Measurements from ENCODE around the gene SNRPA.
"Not testable (repeated sequence)": the region's sequence is repeated elsewhere in the genome, so short reads cannot be mapped to it uniquely, and the experiment has no call there.

The SNRPA gene

GRCh38 chr19:40721936-40722661 lies 28.9 kb upstream of the SNRPA start:
- H3K9me3 ChIP-seq (ENCODE audit: control insufficient read depth, insufficient read depth, low read length), result no peaks in the 10 kb centered on the region
- H3K4me3 ChIP-seq (ENCODE audit: low read length), result no peak overlapping the region
- no peaks in the 10 kb centered on the region for H3K36me3 ChIP-seq (ENCODE audit: control insufficient read depth, insufficient read depth, low read length)
- no CpG with 5 or more reads among the region's 9 CpGs for WGBS (ENCODE audit: insufficient coverage, insufficient read length)
- H3K4me1 ChIP-seq (ENCODE audit: control insufficient read depth, insufficient read depth, low read length), result peaks cover 3% of the 10 kb centered on the region; the same call in 1 of the 2 replicates
- H3K27ac ChIP-seq (ENCODE audit: low read length), result no peak overlapping the region
- H3K27me3 ChIP-seq (ENCODE audit: control insufficient read depth, insufficient read depth, low read length), result no peaks in the 10 kb centered on the region
- no peak for DNase-seq (ENCODE audit: low read depth, low spot score)

- WGBS (ENCODE audit: insufficient coverage, insufficient read length), result no CpG with 5 or more reads among the region's 5 CpGs
- Histone ChIP-seq H3K4me1 (ENCODE audit: control insufficient read depth, insufficient read depth, low read length) (0 out of 2 replicates have a peak, but pooled peaks cover 1% of the 10 kb centered on the region), H3K4me3 (ENCODE audit: low read length) (no peak overlapping the region), H3K27me3 (ENCODE audit: control insufficient read depth, insufficient read depth, low read length) (no peaks in the 10 kb centered on the region), H3K9me3 (ENCODE audit: control insufficient read depth, insufficient read depth, low read length) (no peaks in the 10 kb centered on the region), H3K36me3 (ENCODE audit: control insufficient read depth, insufficient read depth, low read length) (no peaks in the 10 kb centered on the region), H3K27ac (ENCODE audit: low read length) (no peak overlapping the region)
- no peak for DNase-seq (ENCODE audit: low read depth, low spot score)
Observed at GRCh38 chr19:40723661-40724254, 27.2 kb upstream of the SNRPA start.

- Histone ChIP-seq H3K27me3 (ENCODE audit: control insufficient read depth, insufficient read depth, low read length) (no peaks in the 10 kb centered on the region), H3K9me3 (ENCODE audit: control insufficient read depth, insufficient read depth, low read length) (no peaks in the 10 kb centered on the region), H3K27ac (ENCODE audit: low read length) (no peak overlapping the region), H3K4me3 (ENCODE audit: low read length) (no peak overlapping the region), H3K4me1 (ENCODE audit: control insufficient read depth, insufficient read depth, low read length) (0 out of 2 replicates have a peak, but pooled peaks cover 1% of the 10 kb centered on the region), H3K36me3 (ENCODE audit: control insufficient read depth, insufficient read depth, low read length) (no peaks in the 10 kb centered on the region)
- DNase-seq (ENCODE audit: low read depth, low spot score), result no peak
- WGBS (ENCODE audit: insufficient coverage, insufficient read length), result no CpG with 5 or more reads among the region's 4 CpGs
Observed at GRCh38 chr19:40724315-40724714, 26.7 kb upstream of the SNRPA start.

DNA sequence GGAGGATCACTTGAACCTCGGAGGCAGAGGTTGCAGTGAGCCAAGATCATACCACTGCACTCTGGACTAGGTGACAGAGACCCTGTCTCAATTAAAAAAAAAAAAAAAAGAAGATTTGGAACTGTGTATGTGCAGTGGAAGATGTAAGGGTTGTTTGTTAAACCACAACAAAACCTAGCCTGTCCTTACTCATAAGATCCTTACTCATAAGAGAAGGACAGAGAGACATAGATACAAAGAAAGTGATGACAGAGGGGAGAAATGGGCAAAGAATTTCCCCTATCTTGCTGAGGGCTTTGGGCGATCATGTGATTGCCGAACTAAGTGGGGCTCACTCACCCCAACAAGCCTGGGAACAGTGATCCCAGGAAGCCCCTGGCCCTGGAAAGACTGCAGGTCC lies 26.1 kb upstream of the SNRPA start:
- Histone ChIP-seq H3K27ac (ENCODE audit: low read length) (no peak overlapping the region), H3K27me3 (ENCODE audit: control insufficient read depth, insufficient read depth, low read length) (no peaks in the 10 kb centered on the region), H3K36me3 (ENCODE audit: control insufficient read depth, insufficient read depth, low read length) (no peaks in the 10 kb centered on the region), H3K4me3 (ENCODE audit: low read length) (no peak overlapping the region), H3K4me1 (ENCODE audit: control insufficient read depth, insufficient read depth, low read length) (no peaks in the 10 kb centered on the region), H3K9me3 (ENCODE audit: control insufficient read depth, insufficient read depth, low read length) (no peaks in the 10 kb centered on the region)
- no peak for DNase-seq (ENCODE audit: low read depth, low spot score)
- no CpG with 5 or more reads among the region's 3 CpGs for WGBS (ENCODE audit: insufficient coverage, insufficient read length)

- H3K27ac ChIP-seq (ENCODE audit: low read length), result no peak overlapping the region
- no peaks in the 10 kb centered on the region for H3K27me3 ChIP-seq (ENCODE audit: control insufficient read depth, insufficient read depth, low read length)
- H3K9me3 ChIP-seq (ENCODE audit: control insufficient read depth, insufficient read depth, low read length), result no peaks in the 10 kb centered on the region
- H3K4me3 ChIP-seq (ENCODE audit: low read length), result no peak overlapping the region
- H3K4me1 ChIP-seq (ENCODE audit: control insufficient read depth, insufficient read depth, low read length), result no peaks in the 10 kb centered on the region
- DNase-seq (ENCODE audit: low read depth, low spot score), result no peak
- H3K36me3 ChIP-seq (ENCODE audit: control insufficient read depth, insufficient read depth, low read length), result no peaks in the 10 kb centered on the region
- no CpG with 5 or more reads among the region's 4 CpGs for WGBS (ENCODE audit: insufficient coverage, insufficient read length)
Observed at GRCh38 chr19:40726279-40726678, 24.7 kb upstream of the SNRPA start.

- H3K27me3 ChIP-seq (ENCODE audit: control insufficient read depth, insufficient read depth, low read length); H3K4me3 ChIP-seq (ENCODE audit: low read length); H3K4me1 ChIP-seq (ENCODE audit: control insufficient read depth, insufficient read depth, low read length); H3K36me3 ChIP-seq (ENCODE audit: control insufficient read depth, insufficient read depth, low read length); H3K27ac ChIP-seq (ENCODE audit: low read length); DNase-seq (ENCODE audit: low read depth, low spot score); H3K9me3 ChIP-seq (ENCODE audit: control insufficient read depth, insufficient read depth, low read length): not testable (repeated sequence)
- no CpG with 5 or more reads among the region's 5 CpGs for WGBS (ENCODE audit: insufficient coverage, insufficient read length)
Observed at GRCh38 chr19:40730065-40730464, 20.9 kb upstream of the SNRPA start.

DNA sequence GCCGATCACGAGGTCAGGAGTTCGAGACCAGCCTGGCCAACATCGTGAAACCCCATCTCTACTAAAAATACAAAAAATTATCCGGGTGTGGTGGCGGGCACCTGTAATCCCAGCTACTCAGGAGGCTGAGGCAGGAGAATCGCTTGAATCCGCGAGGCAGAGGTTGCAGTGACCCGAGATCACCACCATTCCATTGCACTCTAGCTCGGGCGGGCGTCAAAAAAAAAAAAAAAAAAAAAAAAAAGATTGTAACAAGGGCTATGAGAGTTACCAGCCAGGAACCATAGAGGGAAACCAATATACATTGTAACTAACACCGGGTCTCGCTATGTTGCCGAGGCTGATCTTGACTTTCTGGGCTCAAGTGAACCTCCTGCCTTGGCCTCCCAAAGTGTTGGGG lies 18.7 kb upstream of the SNRPA start:
- H3K4me1 ChIP-seq (ENCODE audit: control insufficient read depth, insufficient read depth, low read length); DNase-seq (ENCODE audit: low read depth, low spot score); H3K27ac ChIP-seq (ENCODE audit: low read length); H3K27me3 ChIP-seq (ENCODE audit: control insufficient read depth, insufficient read depth, low read length); H3K9me3 ChIP-seq (ENCODE audit: control insufficient read depth, insufficient read depth, low read length); H3K36me3 ChIP-seq (ENCODE audit: control insufficient read depth, insufficient read depth, low read length); H3K4me3 ChIP-seq (ENCODE audit: low read length): not testable (repeated sequence)
- no CpG with 5 or more reads among the region's 16 CpGs for WGBS (ENCODE audit: insufficient coverage, insufficient read length)

DNA sequence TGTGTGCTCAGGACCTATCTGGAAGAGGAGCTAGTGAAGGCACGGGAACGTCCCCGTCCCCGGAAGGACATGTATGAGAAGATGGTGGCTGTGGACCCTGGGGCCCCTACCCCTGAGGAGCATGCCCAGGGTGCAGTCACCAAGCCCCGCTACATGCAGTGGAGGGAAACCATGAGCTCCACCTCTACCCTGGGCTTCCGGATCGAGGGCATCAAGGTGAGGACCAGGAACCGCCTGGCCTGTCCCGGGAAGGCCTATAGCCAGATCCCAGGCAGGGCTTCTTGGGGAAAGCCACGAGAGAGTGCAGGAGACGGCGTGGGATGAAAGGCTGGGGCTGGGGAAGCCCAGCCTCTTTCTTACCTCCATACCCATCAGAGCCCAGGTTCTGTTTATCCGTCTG lies 17.9 kb upstream of the SNRPA start:
- H3K4me1 ChIP-seq (ENCODE audit: control insufficient read depth, insufficient read depth, low read length), result no peaks in the 10 kb centered on the region
- WGBS (ENCODE audit: insufficient coverage, insufficient read length), result no CpG with 5 or more reads among the region's 13 CpGs
- no peak overlapping the region for H3K27ac ChIP-seq (ENCODE audit: low read length)
- no peak overlapping the region for H3K4me3 ChIP-seq (ENCODE audit: low read length)
- H3K36me3 ChIP-seq (ENCODE audit: control insufficient read depth, insufficient read depth, low read length), result 0 out of 2 replicates have a peak, but pooled peaks cover 3% of the 10 kb centered on the region
- H3K27me3 ChIP-seq (ENCODE audit: control insufficient read depth, insufficient read depth, low read length), result no peaks in the 10 kb centered on the region
- no peak for DNase-seq (ENCODE audit: low read depth, low spot score)
- no peaks in the 10 kb centered on the region for H3K9me3 ChIP-seq (ENCODE audit: control insufficient read depth, insufficient read depth, low read length)

DNA sequence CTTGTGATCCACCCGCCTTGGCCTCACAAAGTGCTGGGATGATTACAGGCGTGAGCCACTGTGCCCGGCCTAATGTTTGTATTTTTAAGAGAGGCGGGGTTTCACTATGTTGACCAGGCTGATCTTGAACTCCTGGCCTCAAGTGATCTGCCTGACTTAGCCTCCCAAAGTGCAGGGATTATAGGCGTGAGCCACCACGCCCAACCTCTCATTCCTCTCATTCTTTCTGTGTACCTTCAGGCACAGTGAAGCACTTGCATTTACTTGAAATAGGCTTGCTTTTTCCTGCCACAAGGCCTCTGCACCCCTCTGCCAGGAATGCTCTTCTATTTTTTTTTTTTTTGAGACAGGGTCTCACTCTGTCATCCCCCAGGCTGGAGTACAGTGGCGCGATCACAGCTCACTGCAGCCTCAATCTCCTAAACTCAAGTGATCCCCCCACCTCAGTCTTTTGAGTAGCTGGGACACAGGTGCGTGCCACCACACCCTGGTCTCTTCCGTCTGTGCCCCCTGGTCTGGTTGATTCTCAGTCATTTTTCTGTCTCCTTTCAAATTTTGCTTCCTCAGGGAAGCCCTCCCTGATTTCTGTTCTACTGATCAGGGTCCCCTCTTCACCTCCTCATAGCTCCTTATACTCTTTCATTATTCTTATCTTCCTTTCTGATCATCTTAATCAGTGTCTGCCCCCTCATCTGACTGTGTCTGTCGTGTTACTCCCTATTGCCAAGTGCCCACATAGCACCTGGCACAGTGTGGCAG lies 15.8 kb upstream of the SNRPA start:
- DNase-seq (ENCODE audit: low read depth, low spot score), result no peak
- H3K27me3 ChIP-seq (ENCODE audit: control insufficient read depth, insufficient read depth, low read length), result no peaks in the 10 kb centered on the region
- no peaks in the 10 kb centered on the region for H3K9me3 ChIP-seq (ENCODE audit: control insufficient read depth, insufficient read depth, low read length)
- H3K4me1 ChIP-seq (ENCODE audit: control insufficient read depth, insufficient read depth, low read length), result no peaks in the 10 kb centered on the region
- WGBS (ENCODE audit: insufficient coverage, insufficient read length), result no CpG with 5 or more reads among the region's 11 CpGs
- H3K4me3 ChIP-seq (ENCODE audit: low read length), result no peak overlapping the region
- H3K36me3 ChIP-seq (ENCODE audit: control insufficient read depth, insufficient read depth, low read length), result peaks cover 6% of the 10 kb centered on the region; the same call in 1 of the 2 replicates
- H3K27ac ChIP-seq (ENCODE audit: low read length), result no peak overlapping the region

DNA sequence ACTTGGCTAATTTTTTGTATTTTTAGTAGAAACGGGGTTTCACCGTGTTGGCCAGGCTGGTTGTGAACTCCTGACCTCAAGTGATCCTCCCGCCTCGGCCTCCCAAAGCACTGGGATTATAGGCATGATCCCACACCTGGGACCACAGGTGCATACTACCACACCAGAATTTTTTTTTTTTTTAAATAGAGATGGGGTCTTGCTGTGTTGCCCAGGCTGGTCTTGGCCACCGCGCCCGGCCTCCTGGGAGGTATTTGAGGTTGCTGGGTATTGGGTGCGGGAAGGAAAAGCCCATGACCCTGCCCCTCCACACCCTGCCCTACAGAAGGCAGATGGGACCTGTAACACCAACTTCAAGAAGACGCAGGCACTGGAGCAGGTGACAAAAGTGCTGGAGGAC lies 14.3 kb upstream of the SNRPA start:
- Histone ChIP-seq H3K27ac (ENCODE audit: low read length) (no peak overlapping the region), H3K9me3 (ENCODE audit: control insufficient read depth, insufficient read depth, low read length) (no peaks in the 10 kb centered on the region), H3K4me3 (ENCODE audit: low read length) (no peak overlapping the region), H3K4me1 (ENCODE audit: control insufficient read depth, insufficient read depth, low read length) (no peaks in the 10 kb centered on the region), H3K36me3 (ENCODE audit: control insufficient read depth, insufficient read depth, low read length) (peaks cover 6% of the 10 kb centered on the region; the same call in 1 of the 2 replicates), H3K27me3 (ENCODE audit: control insufficient read depth, insufficient read depth, low read length) (no peaks in the 10 kb centered on the region)
- no peak for DNase-seq (ENCODE audit: low read depth, low spot score)
- no CpG with 5 or more reads among the region's 9 CpGs for whole genome bisulfite sequencing (ENCODE audit: insufficient coverage, insufficient read length)
